Thoracic aorta (tissue), 2 donors: Measurements from ENCODE around the gene COL13A1. TPM values are rescaled to one million over a fixed set of nuclear protein-coding genes. Genes with fewer than 3 reads are reported as not detected.

Experiments used
- ATAC-seq: fragments of 150-250 bp; one replicate; pipeline ENCODE4 v1.8.0; 2017; ENCODE audit warnings: low read depth; ENCODE audit not compliant: insufficient number of reproducible peaks, low FRiP score
- DNase-seq: peaks from one replicate; pipeline ENCODE4 v3.0.0-alpha.2; 2020; ENCODE audit warnings: low spot score
- H3K27ac ChIP-seq, 2 donors: fragments of 200-600 bp; sonication (generic); 1 replicate in 1 of 2; 2 replicates in 1 of 2; pipeline ENCODE4 v1.5.1; 2016; ENCODE audit warnings: mild to moderate bottlenecking in 2 of 2, moderate library complexity in 2 of 2
- H3K27me3 ChIP-seq: fragments of 200-600 bp; sonication (generic); replicated peaks from 2 replicates; pipeline ENCODE4 v1.6.0; 2016; ENCODE audit warnings: mild to moderate bottlenecking; ENCODE audit not compliant: insufficient read depth
- H3K36me3 ChIP-seq: fragments of 200-600 bp; sonication (generic); one replicate; pipeline ENCODE4 v1.5.1; 2016
- H3K4me1 ChIP-seq, 2 donors: fragments of 200-600 bp; sonication (generic); 1 replicate in 1 of 2; 2 replicates in 1 of 2; pipeline versions ENCODE4 v1.5.1 to v1.6.0; 2016; ENCODE audit warnings: low read depth in 2 of 2, mild to moderate bottlenecking in 1 of 2; ENCODE audit not compliant: control insufficient read depth in 1 of 2
- H3K4me3 ChIP-seq: fragments of 200-600 bp; sonication (generic); 2 replicates; pipeline ENCODE4 v1.5.1; 2016; ENCODE audit warnings: mild to moderate bottlenecking
- H3K9me3 ChIP-seq: fragments of 200-600 bp; sonication (generic); 2 replicates; pipeline ENCODE4 v1.5.1; 2016
- total RNA-seq, 2 donors: library from RNA; depleted of rRNA; stranded (reverse); fragments of >200 nt; gene quantifications; one replicate each; pipeline versions ENCODE4 v1.1.0 to v1.2.3, GENCODE V29; 2016
- TF ChIP-seq, protein P1 (sequence below): fragments of 200-600 bp; sonication (generic); IDR thresholded peaks from one replicate; pipeline ENCODE4 v1.5.1; 2019; ENCODE audit warnings: antibody characterized with exemption

COL13A1 gene
- total RNA-seq, 2 donors from 2014 or later: 23.1 to 34.1 TPM

DNA sequence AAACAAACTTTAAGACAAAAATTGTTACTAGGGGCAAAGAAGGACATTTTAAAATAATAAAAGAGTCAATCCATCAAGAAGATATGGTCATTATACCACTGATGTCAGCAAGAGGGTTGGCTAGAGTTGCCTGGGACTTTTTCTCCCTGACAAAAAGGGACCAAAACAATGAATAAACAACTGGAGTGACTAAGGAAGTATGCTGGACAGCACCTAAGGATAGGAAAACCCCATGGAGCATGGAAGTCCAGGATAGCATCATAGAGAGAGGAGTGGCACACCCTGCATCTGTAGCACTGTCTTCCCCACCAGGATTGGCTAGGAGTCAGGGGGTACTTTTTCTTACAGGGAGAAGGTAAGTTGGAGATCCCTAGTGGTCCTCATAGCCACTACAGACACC, 177.5 kb downstream of the COL13A1 start:
- TF ChIP-seq, protein P1, sequence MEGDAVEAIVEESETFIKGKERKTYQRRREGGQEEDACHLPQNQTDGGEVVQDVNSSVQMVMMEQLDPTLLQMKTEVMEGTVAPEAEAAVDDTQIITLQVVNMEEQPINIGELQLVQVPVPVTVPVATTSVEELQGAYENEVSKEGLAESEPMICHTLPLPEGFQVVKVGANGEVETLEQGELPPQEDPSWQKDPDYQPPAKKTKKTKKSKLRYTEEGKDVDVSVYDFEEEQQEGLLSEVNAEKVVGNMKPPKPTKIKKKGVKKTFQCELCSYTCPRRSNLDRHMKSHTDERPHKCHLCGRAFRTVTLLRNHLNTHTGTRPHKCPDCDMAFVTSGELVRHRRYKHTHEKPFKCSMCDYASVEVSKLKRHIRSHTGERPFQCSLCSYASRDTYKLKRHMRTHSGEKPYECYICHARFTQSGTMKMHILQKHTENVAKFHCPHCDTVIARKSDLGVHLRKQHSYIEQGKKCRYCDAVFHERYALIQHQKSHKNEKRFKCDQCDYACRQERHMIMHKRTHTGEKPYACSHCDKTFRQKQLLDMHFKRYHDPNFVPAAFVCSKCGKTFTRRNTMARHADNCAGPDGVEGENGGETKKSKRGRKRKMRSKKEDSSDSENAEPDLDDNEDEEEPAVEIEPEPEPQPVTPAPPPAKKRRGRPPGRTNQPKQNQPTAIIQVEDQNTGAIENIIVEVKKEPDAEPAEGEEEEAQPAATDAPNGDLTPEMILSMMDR: no peak
- H3K4me3 ChIP-seq: no peak overlapping the region
- no peak for ATAC-seq

DNA sequence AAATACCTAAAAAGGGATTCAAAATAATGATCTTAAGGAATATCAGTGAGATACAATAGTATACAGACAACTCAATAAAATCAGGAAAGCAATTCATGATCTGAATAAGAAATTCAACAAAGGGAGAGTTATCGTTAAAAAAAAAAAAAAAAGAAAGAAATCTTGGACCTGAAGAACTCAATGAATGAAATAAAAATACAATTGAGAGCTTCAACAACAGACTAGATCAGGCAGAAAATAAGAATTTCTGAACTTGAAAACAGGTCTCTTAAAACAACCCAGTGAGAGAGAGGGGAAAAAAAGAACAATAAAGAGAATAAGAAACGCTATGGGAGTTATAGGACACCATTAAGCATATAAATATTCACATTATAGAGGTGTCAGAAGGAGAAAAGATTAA, 179.0 kb downstream of the COL13A1 start:
- DNase-seq (no peak), ATAC-seq (no peak)
- Histone ChIP-seq H3K4me1 (no peaks in the 10 kb centered on the region), H3K4me3 (no peak overlapping the region), H3K27ac (no peak overlapping the region), H3K27me3 (no peaks in the 10 kb centered on the region), H3K9me3 (peaks cover 12% of the 10 kb centered on the region), H3K36me3 (no peaks in the 10 kb centered on the region)
- TF ChIP-seq, protein P1: no peak

More for the DNA sequence above, 177.5 kb downstream of the COL13A1 start:
- no peaks in the 10 kb centered on the region for H3K36me3 ChIP-seq
- no peak for DNase-seq
- no peak overlapping the region for H3K27ac ChIP-seq
- H3K9me3 ChIP-seq: peaks cover 12% of the 10 kb centered on the region
- H3K4me1 ChIP-seq: no peaks in the 10 kb centered on the region
- no peaks in the 10 kb centered on the region for H3K27me3 ChIP-seq

DNA sequence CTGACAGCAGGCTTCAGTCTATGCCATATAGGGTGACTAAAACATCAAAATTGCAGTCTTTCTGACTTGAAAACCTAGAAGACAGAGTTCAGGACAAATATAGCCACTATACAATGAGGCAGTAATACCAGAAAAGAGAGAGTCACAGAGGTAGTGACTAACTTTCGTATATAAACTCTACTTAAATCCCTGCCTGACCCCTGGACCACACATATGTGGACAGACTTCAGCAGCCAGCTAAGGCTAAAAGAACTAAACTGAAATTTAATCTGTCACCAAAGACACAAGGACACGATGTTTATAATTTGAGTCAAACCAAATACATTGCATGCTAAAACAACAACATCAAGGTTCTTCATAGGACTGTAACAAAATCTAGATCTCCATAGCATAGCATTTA, 186.4 kb downstream of the COL13A1 start:
- Histone ChIP-seq H3K4me1 (no peaks in the 10 kb centered on the region), H3K27ac (no peak overlapping the region), H3K27me3 (no peaks in the 10 kb centered on the region), H3K4me3 (no peak overlapping the region), H3K9me3 (no peaks in the 10 kb centered on the region), H3K36me3 (no peaks in the 10 kb centered on the region)
- DNase-seq (no peak), ATAC-seq (no peak)
- TF ChIP-seq, protein P1: no peak

DNA sequence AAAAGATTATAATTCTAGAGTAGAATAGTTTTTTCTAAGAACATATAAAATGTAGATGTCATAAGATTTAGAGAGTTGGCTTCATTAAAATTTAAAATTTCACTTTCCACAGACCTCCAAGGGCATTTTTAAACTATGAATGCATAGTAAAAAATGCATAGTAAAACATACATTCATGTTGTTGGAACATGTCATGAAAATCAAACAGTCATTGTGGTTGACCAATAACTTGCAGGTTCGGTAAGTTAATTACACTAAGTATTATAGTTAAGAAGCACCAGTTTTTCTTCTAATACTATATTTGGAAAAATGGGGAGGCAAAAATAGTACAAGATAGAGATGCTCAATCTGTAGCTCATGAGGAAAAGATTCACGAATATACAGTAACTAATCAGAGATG, 189.4 kb downstream of the COL13A1 start:
- no peaks in the 10 kb centered on the region for H3K9me3 ChIP-seq
- no peaks in the 10 kb centered on the region for H3K4me1 ChIP-seq
- H3K27me3 ChIP-seq: no peaks in the 10 kb centered on the region
- no peaks in the 10 kb centered on the region for H3K36me3 ChIP-seq
- ATAC-seq: no peak
- TF ChIP-seq, protein P1: no peak
- no peak for DNase-seq
- H3K27ac ChIP-seq: no peak overlapping the region
- no peak overlapping the region for H3K4me3 ChIP-seq

DNA sequence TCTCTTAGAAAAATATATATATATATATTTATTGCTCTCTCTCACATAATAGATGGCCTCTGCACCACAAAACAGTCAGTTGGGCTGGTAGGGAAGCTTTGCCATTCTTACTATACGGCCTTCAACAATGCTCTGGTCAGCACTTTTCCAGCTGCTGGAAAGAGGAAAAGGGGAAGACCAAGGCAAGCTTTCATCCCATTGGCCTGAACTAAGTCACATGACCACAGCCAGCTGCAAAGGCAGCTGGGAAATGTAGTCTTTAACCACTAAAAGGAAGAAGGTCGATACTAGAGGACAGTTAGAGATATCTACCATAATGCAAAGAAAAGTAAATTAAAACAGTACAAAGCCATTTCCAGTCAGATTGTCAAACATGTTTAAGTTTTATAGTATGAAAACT, 192.6 kb downstream of the COL13A1 start:
- Histone ChIP-seq H3K4me3 (no peak overlapping the region), H3K36me3 (no peaks in the 10 kb centered on the region), H3K9me3 (no peaks in the 10 kb centered on the region), H3K27ac (no peak overlapping the region), H3K27me3 (no peaks in the 10 kb centered on the region), H3K4me1 (no peaks in the 10 kb centered on the region)
- ATAC-seq (no peak), DNase-seq (no peak)
- TF ChIP-seq, protein P1: no peak
